Measurements from ENCODE around the gene C6orf141. TPM values are rescaled to one million over a fixed set of nuclear protein-coding genes. Genes with fewer than 3 reads are reported as not detected.

Gene C6orf141
- total and polyA plus RNA-seq, 2 of the 13 experiments (the other 11 are each of a cell fraction or from before 2014, with no cell fraction given), result 0.07 TPM; not detected in 1

DNA sequence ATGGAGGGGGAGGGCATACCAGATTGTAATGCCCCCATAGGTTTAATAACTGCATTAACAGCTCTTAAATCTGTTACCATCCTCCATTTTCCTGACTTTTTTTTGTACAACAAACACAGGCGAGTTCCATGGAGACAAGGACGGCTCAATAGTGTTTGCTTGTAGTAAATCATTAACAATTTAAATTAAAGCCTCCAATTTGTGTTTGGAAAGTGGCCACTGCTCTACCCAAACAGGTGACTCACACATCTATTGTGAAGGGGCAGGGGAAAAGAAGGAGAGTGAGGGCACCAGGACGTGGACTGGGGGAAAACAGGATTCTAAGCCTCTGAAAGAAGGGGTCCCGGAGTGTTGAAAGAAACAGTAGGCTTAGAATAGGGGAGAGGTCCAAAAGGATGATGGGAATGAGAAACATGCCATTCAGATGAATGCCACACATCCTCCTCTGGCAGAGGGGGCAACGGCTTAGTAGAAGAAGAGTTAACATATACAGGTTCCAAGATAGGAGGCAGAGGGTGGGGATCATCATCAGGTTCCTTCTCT lies 43.8 kb upstream of the C6orf141 start (continued):
- TF ChIP-seq, protein P1, sequence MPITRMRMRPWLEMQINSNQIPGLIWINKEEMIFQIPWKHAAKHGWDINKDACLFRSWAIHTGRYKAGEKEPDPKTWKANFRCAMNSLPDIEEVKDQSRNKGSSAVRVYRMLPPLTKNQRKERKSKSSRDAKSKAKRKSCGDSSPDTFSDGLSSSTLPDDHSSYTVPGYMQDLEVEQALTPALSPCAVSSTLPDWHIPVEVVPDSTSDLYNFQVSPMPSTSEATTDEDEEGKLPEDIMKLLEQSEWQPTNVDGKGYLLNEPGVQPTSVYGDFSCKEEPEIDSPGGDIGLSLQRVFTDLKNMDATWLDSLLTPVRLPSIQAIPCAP (CRISPR knock-in tag; IDR thresholded peaks at IDR 0.05; ENCODE audit: low read depth), result no peak
- TF ChIP-seq MIXL1 (CRISPR knock-in tag; IDR thresholded peaks at IDR 0.05) (peak; percentile 78), ZNF501 (CRISPR knock-in tag; IDR thresholded peaks at IDR 0.05) (0 out of 2 replicates have a peak, but pooled peaks have one; percentile 46), KDM6A (CRISPR knock-in tag; IDR thresholded peaks at IDR 0.05; ENCODE audit: low read depth) (peak; percentile 64; the same call in 1 of the 2 replicates), GATAD2A (CRISPR knock-in tag; IDR thresholded peaks at IDR 0.05) (peak; percentile 80), KAT2B (IDR thresholded peaks at IDR 0.05; ENCODE audit: borderline replicate concordance, low read depth, low read length) (no peak), KLF16 (CRISPR knock-in tag; IDR thresholded peaks at IDR 0.05) (no peak), ATF1 (CRISPR knock-in tag; IDR thresholded peaks at IDR 0.05) (no peak), FOSL2 (CRISPR knock-in tag; IDR thresholded peaks at IDR 0.05) (peak; percentile 97), ZNF883 (CRISPR knock-in tag; IDR thresholded peaks at IDR 0.05; ENCODE audit: not compliant biosample characterization) (no peak), ZFX (CRISPR knock-in tag; IDR thresholded peaks at IDR 0.05; ENCODE audit: low read depth) (peak; percentile 17; the same call in 1 of the 2 replicates), MLXIP (CRISPR knock-in tag; IDR thresholded peaks at IDR 0.05; ENCODE audit: borderline replicate concordance) (no peak), JUNB (CRISPR knock-in tag; IDR thresholded peaks at IDR 0.05; ENCODE audit: borderline replicate concordance) (no peak; the same call in 1 of the 2 replicates), TOE1 (CRISPR knock-in tag; IDR thresholded peaks at IDR 0.05) (no peak), PRPF4 (IDR thresholded peaks at IDR 0.05; ENCODE audit: low read depth, low read length, poor library complexity, severe bottlenecking) (no peak), ZNF12 (CRISPR knock-in tag; IDR thresholded peaks at IDR 0.05) (no peak), ISL2 (CRISPR knock-in tag; IDR thresholded peaks at IDR 0.05) (0 out of 2 replicates have a peak, but pooled peaks have one; percentile 63), TAF1 (CRISPR knock-in tag; IDR thresholded peaks at IDR 0.05) (no peak), ZNF543 (CRISPR knock-in tag; IDR thresholded peaks at IDR 0.05) (0 out of 2 replicates have a peak, but pooled peaks have one; percentile 53), ZNF275 (CRISPR knock-in tag; IDR thresholded peaks at IDR 0.05; ENCODE audit: borderline replicate concordance) (no peak)
- TF ChIP-seq, protein P2, sequence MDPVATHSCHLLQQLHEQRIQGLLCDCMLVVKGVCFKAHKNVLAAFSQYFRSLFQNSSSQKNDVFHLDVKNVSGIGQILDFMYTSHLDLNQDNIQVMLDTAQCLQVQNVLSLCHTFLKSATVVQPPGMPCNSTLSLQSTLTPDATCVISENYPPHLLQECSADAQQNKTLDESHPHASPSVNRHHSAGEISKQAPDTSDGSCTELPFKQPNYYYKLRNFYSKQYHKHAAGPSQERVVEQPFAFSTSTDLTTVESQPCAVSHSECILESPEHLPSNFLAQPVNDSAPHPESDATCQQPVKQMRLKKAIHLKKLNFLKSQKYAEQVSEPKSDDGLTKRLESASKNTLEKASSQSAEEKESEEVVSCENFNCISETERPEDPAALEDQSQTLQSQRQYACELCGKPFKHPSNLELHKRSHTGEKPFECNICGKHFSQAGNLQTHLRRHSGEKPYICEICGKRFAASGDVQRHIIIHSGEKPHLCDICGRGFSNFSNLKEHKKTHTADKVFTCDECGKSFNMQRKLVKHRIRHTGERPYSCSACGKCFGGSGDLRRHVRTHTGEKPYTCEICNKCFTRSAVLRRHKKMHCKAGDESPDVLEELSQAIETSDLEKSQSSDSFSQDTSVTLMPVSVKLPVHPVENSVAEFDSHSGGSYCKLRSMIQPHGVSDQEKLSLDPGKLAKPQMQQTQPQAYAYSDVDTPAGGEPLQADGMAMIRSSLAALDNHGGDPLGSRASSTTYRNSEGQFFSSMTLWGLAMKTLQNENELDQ (CRISPR knock-in tag; IDR thresholded peaks at IDR 0.05; ENCODE audit: borderline replicate concordance), result no peak
- TF ChIP-seq, protein P3, sequence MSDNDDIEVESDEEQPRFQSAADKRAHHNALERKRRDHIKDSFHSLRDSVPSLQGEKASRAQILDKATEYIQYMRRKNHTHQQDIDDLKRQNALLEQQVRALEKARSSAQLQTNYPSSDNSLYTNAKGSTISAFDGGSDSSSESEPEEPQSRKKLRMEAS (IDR thresholded peaks at IDR 0.05), result peak; percentile 18; the same call in 1 of the 2 replicates
- TF ChIP-seq, protein P4, sequence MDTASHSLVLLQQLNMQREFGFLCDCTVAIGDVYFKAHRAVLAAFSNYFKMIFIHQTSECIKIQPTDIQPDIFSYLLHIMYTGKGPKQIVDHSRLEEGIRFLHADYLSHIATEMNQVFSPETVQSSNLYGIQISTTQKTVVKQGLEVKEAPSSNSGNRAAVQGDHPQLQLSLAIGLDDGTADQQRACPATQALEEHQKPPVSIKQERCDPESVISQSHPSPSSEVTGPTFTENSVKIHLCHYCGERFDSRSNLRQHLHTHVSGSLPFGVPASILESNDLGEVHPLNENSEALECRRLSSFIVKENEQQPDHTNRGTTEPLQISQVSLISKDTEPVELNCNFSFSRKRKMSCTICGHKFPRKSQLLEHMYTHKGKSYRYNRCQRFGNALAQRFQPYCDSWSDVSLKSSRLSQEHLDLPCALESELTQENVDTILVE (CRISPR knock-in tag; IDR thresholded peaks at IDR 0.05), result no peak

All from HepG2 (cell line).